ENCODE measurements around the gene CACNG8.
A peak's percentile ranks its signal among the peaks of the same experiment; 100 is the strongest.

CACNG8 gene

DNA sequence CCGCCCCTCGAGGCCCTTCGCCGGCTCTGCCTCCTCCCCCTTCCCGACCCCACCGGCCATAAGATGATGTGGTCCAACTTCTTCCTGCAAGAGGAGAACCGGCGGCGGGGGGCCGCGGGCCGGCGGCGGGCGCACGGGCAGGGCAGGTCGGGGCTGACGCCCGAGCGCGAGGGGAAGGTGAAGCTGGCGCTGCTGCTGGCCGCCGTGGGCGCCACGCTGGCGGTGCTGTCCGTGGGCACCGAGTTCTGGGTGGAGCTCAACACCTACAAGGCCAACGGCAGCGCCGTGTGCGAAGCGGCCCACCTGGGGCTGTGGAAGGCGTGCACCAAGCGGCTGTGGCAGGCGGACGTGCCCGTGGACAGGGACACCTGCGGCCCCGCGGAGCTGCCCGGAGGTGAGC lies 30.1 kb downstream of the CACNG8 start:
- no peak for DNase-seq (ENCODE audit: low read depth)

DNA sequence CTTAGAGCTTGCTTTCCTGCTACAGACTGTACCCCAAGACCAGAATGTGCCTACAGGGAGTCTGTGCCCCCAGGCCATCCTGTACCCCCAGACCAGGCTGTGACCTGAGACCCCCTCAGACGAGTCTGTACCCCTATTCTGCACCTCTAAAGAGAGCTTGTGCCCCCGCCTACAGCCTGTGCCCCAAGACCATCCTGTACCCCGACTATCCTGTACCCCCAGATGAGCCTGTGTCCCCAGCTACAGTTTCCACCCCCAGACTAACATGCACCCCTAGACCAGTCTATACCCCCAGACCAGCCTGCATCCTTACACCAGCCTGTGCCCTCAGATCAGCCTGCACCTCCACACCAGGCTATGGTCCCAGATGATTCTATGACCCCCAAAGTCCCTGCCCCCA lies 30.7 kb downstream of the CACNG8 start:
- DNase-seq (ENCODE audit: low read depth), result no peak

DNA sequence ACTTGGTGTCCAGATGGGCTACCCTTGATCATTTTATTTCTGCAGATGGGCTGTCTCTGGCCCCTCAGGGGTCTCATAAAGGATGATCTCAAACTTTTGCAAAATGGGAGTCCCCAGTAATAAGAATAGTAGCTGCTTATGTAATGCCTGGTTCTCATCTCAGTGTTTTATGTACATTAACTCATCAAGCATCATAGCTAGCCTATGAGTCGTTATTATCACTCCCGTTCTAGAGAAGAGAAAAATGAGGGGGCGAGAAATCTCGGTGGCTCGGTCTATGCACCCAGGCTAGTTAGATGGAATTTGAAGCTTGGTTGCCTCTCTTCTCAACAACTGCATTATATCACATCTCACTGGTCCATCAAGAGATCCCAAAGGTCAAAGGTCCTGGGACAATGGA lies 32.1 kb downstream of the CACNG8 start:
- DNase-seq (ENCODE audit: low read depth), result no peak

DNA sequence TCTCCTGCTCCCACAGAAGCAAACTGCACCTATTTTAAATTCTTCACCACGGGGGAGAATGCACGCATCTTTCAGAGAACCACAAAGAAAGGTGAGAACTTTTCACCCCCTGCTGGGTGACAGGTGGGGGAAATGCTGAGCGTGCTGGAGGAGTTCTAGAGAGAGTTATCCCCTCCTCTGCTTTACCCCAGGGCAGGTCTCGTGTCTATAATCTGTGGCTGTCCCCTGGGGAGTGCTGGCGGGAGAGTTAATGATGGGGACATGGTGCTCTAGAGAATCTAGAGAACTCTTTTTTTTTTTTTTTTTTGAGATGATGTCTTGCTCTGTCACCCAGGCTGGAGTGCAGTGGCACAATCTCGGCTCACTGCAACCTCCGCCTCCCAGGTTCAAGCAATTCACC lies 35.5 kb downstream of the CACNG8 start:
- DNase-seq (ENCODE audit: low read depth), result no peak

DNA sequence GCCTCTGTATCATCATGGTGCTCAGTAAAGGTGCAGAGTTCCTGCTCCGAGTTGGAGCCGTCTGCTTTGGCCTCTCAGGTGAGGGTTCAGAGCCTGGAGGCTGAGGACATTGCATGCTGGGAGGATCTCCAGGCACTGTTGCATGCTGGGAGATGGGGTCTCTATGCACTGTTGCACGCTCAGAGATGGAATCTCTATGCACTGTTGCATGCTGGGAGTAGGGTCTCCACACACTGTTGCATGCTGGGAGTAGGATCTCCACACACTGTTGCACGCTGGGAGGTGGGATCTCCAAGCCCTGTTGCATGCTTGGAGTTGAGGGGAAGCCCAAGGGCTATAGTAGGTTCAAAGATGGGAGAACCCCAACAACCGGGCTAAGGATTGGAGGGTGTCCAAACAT lies 37.0 kb downstream of the CACNG8 start:
- no peak for DNase-seq (ENCODE audit: low read depth)

DNA sequence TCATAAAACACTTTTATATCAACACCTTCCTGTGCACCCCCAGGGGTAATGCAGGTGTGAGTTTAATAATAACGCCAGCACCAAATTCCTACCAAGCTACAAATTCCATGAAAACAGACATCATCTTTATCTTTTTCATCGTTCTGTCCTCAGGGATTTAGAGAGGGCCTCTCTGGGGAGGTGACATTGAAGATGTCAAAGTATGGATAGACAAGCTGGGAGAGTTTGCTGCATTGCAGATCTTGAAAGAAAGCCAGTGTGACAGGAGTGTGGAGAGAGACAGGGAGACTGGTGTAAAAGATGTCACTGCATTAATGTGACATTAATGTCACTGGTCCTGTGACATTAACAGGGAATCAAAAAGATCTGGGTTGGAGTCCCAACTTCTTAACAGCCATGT lies 38.8 kb downstream of the CACNG8 start:
- no peak for DNase-seq (ENCODE audit: low read depth)

DNA sequence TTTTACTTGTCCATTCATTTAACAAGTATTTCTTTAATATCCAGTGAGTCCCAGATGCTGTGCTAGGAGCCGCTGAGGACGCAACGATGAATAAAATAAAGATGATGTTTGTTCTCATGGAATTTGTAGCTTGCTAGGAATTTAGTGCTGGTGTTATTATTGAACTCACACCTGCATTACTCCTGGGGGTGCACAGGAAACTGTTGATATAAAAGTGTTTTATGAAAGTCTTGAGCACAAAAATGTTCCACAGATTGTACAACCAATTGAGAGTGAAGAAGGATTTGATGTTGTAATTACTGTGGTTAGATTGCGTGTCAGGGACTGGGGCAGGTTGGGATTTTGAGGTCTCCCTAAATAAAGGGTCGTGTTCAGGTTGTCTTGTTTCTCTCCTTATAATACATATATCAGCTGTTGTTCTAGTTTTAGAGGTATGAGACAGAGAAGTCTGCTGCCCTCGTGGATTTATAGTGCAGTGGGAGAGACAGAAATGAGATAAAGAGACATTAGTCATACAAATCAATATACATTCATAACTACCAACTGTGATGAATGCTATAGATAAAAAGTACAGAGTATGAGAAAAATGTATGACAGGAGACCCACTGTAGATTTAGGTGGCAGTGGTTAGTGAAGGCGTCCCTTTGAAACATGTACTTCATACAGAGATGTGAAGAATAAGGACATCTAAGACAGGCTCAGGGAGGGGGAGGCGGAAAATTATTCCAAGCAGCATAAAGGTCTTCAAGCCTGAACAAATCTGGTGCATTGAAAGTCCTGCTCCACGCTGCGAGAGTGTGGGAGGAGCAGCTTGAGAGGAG lies 40.0 kb downstream of the CACNG8 start:
- no peak for DNase-seq (ENCODE audit: low read depth)

DNA sequence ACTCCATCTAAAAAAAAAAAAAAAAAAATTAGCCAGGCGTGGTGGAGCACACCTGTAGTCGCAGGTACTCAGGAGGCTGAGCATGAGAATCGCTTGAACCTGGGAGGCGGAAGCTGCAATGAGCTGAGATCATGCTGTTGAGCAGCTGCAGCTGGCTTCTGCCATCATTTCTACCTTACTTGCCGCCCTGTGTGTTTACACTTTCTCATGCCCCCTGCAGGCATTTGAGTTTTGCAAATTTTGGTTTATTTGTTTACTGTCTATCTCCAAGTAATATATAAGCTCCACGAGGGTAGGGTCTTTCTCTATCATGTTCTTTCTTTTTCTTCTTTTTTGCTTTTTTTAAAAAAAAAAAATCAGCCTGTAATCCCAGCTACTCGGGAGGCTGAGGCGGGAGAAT lies 46.7 kb downstream of the CACNG8 start:
- no peak for DNase-seq (ENCODE audit: low read depth)

DNA sequence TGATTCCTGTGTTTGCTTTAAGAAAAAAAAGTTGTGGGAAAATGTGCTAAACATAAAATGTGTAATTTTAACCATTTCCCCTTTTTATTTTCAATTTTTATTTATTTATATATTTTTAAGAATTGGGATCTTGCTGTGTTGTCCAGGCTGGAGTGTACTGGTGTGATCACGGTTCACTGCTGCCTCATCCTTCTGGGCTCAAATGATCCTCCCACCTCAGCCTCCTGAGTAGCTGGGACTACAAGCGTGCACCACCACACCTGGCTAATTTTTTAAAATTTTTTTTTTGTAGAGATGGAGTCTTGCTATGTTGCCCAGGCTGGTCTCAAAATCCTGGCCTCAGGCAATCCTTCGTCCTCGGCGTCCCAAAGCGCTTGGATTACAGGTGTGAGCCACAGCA lies 47.7 kb downstream of the CACNG8 start:
- no peak for DNase-seq (ENCODE audit: low read depth)

DNA sequence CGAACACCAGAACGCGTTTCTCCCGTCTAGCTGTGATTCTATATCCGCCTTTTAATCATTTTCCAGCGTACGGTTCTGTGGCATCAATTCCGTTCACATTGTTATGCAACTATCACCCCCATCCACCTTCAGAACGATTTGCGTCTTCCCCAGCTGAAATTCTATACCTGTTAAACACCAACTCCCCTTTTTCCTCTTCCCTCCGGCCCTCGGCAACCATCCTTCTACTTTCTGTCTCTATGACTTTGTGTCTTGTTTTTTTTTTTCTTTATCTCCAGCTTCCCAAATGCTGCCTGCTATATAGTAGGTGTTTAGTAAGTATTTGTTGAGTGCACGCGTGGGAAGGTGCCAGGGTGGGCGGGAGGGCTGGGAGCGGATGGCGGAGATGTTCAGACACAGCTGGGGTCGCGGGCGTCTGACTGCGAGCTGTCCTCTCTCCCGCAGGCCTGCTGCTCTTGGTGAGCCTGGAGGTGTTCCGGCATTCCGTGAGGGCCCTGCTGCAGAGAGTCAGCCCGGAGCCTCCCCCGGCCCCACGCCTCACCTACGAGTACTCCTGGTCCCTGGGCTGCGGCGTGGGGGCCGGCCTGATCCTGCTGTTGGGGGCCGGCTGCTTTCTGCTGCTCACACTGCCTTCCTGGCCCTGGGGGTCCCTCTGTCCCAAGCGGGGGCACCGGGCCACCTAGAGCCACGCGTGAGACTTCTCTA lies 48.9 kb downstream of the CACNG8 start:
- no peak for DNase-seq (ENCODE audit: low read depth)

DNA sequence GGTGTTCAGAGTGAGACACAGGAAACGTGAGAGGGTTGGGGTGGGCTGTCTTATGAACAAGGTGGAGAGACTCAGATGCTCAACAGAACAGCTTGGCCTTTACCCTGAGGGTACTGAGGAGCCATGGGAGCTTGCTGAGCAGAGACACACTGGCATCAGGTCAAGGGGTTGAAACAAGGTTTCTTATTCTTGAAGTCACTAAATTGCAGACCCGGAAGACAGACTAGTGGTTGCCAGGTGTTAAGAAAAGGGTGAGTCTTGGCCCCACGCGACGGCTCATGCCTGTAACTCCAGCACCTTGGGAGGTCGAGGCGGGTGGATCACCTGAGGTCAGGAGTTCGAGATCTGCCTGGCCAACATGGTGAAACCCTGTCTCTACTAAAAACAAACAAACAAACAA lies 51.1 kb downstream of the CACNG8 start:
- no peak for DNase-seq (ENCODE audit: low read depth)

DNA sequence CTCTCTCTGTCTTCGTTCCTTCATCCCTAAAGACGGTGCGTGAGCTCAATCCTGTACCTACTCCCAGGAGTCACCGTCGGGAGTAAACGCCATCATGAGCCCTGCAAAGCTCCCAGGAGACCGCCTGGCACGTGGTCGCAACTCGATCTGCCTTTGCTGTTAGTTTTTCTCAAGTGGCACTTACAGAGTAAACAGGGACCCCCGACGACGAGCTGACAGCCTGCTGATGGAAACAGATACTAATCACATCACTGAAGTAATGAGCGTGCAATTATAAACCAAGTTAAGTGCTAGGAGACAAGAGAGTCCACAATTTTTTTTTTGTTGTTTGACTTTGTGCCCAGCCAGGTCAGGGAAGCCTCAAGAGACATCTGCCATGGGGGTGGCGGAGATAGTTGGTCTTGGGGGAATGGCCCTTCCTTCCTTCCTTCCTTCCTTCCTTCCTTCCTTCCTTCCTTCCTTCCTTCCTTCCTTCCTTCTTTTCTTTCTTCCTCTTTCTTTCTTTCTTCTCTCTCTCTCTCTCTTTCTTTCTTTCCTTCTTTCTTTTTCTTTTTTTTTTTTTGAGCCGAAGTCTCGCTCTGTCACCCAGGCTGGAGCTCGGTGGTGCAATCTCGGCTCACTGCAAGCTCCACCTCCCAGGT lies 52.3 kb downstream of the CACNG8 start:
- DNase-seq (ENCODE audit: low read depth), result no peak

DNA sequence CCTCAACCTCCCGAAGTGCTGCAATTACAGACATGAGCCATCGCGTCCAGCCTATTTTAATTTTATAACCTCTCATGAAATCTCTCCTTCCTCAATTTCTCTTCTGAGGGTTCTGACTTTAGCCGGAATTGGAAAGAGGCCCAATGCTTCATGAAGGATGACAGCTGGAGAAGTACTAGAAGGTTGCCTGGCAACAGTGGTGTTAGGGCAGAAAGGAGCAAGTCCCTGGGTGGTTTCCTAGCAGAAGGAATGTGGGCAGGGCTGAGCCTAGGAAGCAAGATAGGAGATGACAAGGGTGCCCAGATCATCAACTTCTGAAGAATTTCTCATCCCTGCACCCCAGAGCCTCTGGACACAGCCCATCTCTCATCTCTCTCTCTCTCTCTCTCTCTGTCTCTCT lies 54.5 kb downstream of the CACNG8 start:
- DNase-seq (ENCODE audit: low read depth), result no peak

DNA sequence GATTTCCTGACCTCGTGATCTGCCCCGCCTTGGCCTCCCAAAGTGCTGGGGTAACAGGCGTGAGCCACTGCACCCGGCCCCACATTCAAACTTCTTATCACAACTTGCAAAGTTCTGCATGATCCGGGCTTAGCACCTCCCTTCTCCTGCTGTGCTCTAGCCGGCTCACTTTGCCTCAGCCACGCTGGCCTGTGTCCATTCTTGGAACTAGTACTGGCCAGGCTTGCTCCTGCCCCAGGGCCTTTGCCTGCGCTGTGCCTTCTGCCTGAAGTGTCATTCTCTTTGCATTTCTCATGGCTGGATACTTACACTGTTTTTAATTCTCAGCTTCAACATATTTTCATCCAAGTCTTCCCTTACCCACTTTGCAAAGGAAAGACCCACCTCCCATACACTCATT lies 58.6 kb downstream of the CACNG8 start:
- DNase-seq (ENCODE audit: low read depth), result no peak

DNA sequence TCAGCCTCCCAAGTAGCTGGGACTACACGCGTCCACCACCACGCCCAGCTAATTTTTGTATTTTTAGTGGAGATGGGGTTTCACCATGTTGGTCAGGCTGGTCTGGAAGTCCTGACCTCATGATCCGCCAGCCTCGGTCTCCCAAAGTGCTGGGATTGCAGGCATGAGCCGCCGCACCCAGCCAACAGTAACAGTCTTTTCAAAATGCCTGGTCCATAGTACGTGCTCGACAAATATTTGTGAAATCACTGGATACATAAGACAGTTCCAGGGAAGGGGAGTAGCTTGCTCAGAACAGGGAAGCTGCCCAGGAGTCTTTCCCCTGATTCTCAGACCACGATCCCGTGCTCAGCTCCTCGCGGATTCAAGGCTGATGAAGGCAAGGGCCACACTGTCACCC lies 59.2 kb downstream of the CACNG8 start:
- no peak for DNase-seq (ENCODE audit: low read depth)

DNA sequence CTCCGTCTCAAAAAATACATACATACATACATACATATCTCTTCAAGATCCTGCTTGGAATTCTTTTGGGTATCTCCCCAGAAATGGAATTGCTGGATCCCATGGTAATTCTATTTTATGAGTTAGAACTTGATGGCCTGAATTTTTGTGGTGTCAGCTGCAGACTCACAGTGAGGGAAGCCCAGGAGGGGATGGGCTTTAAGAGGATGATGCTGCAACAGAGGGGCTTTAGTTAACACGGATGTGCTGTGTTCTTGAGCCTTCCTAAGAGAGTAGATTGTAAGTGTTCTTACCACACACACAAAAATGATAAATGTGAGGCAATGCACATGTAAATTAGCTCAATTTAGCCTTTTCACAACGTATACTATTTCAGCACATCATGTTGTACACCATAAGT lies 60.5 kb downstream of the CACNG8 start:
- DNase-seq (ENCODE audit: low read depth), result no peak

DNA sequence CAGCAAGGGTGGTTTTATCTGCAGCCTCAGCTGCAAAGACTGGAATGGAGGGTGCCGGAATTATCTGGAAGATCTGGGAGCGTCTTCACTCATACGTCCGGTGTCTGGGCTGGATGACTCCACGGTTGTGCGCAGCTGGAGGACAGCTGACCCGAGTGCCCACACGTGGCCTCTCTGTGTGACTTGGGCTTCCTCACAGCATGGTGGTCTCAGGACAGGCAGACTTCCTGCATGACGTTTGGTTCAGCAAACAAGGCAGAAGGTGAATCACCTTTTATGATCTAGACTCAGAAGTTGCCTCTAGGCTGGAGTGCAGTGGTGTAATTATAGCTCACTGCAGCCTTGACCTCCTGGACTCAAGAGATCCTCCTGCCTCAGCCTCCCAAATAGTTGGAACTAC lies 61.9 kb downstream of the CACNG8 start:
- DNase-seq (ENCODE audit: low read depth), result no peak

DNA sequence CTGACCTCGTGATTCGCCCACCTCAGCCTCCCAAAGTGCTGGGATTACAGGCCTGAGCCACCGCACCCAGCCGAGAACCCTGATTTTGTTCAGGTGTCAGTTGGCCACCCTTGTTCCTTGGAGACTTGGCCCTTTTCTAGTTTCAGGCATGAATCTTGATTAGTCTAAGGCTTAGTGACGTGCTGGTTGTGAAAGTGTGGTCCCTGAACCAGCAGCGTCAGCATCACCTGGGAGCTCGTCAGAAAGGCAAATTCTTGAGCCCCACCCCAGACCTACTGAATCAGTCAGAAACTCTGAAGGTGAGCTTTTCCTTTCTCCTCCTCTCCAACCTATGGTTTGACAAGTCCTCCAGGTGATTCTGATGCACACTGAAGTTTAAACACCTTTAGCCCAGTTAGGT lies 63.9 kb downstream of the CACNG8 start:
- no peak for DNase-seq (ENCODE audit: low read depth)

DNA sequence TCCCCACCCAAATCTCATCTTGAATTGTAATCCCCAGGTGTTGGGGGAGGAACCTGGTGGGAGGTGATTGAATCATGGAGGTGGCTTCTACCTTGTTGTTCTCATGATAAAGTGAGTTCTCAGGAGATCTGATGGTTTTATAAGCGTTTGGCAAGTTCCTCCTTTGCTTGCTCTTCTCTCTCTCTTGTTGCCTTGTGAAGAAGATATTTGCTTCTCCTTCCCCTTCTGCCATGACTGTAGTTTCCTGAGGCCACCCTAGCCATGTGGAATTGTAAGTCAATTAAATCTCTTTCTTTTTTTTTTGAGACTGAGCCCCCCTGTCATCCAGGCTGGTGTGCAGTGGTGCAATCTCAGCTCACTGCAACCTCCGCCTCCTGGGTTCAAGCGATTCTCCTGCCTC lies 66.6 kb downstream of the CACNG8 start:
- DNase-seq (ENCODE audit: low read depth), result no peak

DNA sequence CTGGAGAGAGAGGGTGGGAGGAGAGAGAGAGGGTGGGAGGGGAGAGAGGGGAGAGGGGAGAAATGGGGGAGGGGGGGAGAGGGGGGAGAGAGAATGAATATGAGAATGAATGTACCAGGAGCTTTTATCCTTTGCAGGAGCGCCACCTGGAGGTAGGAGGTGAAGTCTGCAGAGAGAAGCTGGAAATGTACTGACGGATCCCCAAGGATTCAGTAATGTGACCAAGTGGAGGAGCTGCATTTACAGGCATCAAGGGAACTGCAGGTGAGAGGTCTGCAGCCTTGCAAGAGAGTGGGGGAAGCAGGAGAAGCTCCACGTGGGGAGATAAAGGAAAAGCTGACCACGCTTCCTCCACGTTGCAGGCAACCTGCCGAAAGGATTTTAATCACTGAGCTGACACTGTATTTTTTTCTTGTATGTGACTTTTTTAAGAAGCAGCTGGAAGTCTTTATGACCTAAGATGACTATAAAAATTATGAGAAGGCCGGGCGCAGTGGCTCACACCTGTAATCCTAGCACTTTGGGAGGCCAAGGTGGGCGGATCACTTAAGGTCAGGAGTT lies 67.3 kb downstream of the CACNG8 start:
- DNase-seq (ENCODE audit: low read depth), result peak; percentile 35

DNA sequence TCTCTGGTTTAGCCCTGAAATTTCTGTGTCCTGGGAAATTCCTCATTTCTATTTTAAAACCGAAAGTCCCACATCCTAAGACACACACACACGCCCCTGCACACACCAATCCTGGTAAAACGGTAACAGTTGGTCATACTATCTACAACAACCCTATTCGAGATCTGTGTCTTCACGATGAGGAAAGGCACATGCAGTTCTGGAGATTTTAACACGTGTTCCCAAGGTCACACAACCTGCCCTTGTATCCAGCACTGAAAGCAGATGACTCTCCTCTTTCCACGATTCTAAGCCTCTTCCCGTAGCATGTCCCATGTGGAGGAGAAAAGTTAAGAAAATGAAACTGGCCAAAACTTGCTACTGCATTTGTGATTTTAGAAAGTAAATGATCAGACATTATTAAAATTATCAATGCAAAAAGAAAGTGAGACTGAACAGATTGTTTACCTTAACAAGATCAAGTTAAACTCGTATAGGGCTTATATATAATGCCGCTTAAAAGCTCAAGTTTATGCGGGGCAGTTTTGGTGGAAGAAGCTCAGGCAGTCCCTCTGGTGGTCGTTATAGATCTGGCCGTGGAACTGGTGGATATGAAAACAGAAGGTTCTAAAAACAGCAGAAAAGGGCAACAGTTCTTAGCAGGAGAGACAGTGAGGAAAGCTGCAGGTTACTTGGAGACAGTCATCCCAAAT lies 68.3 kb downstream of the CACNG8 start:
- no peak for DNase-seq (ENCODE audit: low read depth)

Data from activated T-cell treated with anti-CD3 and anti-CD28 coated beads for 48 hours (primary cell).